Skin of body (tissue), 2 donors: ENCODE results near the gene AP2A1. TPM values are rescaled to one million over a fixed set of nuclear protein-coding genes. Genes with fewer than 3 reads are reported as not detected.
A peak's percentile ranks its signal among the peaks of the same experiment; 100 is the strongest.
"Not testable (repeated sequence)": the region's sequence is repeated elsewhere in the genome, so short reads cannot be mapped to it uniquely, and the experiment has no call there.

Source experiments
- DNase-seq: peaks from one replicate; lab custom pipeline; 2025; lab: John Stamatoyannopoulos, UW
- total RNA-seq: library from RNA; depleted of rRNA; stranded (reverse); fragments of >200 nt; gene quantifications from one replicate; pipeline ENCODE4 v1.2.3, GENCODE V29; 2014

Gene AP2A1
- total RNA-seq, 1 donor from 2014 or later: 31.4 TPM

DNA sequence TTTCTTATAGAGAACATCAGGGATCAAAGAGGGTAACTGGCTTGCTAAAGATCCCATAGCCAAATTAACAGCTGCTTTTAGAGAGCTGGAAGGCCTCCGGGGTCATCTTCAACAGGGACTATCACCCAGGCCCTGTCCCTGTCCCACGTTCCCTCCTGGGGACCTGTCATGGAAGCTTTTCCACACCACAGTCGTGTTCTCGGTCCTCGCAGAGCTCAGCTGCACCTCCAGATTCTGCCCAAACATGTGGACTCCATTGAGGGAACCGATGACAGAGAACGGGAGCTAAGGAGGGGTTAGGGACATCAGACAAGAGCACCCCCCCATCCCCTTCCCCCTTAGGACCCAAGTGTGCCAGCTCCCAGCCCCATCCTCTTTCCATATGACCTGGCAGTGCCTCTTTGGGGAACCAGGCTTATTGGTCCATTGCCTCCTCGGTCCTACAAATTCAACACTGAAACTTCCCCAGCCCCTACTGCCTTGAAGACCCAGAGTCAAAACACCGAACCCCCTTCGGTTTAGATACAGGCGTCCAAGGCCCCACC is 45.7 kb downstream of the AP2A1 start:
- DNase-seq: peak; percentile 70

DNA sequence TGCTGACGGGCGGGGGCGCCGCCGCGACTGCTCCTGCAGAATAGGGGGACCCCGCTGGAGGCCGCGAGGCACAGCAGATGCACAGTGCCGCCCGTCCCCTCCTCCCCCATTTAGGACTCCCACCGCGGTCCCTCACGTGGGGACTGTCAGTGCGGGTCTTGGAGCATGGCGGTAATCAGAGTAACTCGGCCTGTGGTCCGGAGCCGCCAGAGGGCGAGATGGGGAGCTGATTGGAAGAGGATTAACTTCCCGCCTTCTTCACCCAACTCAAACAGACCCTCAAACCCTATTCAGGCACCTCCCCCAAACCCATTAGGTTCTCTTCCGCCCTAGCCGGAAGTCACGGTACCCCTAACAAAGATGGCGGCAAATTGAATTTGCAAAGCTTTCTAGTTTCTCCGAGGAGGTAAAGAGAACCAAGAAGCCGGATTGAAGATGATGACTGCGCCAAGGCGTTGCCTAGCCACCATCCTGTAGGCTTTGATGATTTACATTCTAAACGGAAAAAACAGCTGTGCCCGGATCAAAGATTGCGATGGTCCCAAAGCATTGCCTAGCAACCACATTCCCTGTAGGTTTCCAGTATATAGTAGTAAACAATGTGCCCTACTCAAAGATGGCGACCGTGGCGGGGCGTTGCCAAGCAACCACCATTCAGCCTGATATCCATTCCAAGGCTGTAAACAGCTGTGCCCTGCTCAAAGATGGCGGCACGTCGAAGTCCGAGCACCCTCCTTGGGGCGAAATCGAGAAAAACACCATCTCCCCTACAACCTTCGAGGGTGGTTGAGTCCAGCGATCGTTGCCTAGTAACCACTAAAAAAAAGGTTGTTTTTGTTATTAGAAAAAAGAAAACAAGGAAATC is 46.4 kb downstream of the AP2A1 start, which contains the start of gene FUZ:
Gene FUZ (minus strand): TSS at position 296 of the 865 bp plus-strand sequence. CDS start 186 bp downstream, at position 110.
- peak; percentile 99 for DNase-seq

DNA sequence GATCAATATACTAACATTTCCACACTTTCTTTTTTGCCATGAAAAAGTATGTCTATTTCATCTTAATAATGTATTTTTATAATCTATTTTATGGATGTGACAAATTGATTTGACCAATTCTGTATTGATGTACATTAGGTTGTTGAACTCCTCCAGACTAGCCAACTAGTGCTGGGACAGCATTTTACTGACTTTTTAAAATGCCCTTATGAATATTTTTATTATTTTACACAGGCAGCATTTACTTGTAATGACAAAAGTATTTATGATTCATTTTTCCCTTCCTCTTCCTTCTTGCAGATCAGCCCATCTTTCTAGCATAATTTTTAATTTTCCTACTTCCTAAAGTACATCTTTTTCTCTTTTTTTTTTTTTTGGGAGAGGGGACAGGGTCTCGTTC is 47.2 kb downstream of the AP2A1 start:
- no peak for DNase-seq

DNA sequence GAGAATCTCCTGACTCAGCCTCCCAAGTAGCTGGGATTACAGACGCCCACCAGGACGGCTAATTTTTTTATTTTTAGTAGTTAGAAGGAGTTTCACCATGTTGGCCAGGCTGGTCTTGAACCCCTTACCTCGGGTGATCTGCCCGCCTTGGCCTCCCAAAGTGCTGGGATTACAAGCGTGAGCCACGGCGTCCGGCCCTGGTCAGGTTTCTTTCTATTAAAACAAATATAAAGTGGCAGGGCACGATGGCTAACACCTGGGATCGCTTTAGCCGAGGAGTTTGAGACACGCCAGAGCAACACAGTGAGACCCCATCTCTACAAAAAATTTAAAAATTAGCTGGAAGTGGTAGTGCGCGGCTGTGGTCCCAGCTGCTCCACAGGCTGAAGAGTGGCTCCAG is 49.8 kb downstream of the AP2A1 start:
- no peak for DNase-seq

DNA sequence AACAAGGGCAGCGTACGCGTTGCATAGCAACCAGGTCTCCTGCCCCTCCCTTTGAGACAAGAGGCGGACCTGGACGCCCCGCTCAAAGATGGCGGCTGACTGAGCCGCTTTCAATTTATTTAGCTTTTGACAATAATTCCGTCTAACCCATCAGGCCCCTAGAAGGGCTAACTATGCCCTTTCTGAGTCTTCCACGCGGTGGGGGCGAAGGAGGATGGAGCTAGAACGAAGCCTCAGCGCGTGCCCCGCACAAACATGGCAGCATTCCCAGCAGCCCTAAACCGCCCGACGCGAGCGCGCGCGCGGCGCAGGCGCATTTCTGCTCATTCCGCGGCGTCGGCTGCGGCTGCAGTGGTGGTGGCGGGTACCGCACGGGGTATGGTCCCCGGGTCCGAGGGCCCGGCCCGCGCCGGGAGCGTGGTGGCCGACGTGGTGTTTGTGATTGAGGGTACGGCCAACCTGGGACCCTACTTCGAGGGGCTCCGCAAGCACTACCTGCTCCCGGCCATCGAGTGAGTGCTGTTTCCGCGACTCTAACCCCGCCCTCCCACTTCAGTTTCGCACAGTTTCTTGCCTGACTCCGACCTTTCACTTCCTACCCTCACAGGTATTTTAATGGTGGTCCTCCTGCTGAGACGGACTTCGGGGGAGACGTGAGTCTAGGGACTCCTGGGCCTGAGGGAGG is 51.3 kb downstream of the AP2A1 start, which contains the start of gene MED25:
Gene MED25 (plus strand): TSS at position 326 of the 685 bp plus-strand sequence. CDS start 53 bp downstream, at position 379.
- DNase-seq: peak; percentile 85

DNA sequence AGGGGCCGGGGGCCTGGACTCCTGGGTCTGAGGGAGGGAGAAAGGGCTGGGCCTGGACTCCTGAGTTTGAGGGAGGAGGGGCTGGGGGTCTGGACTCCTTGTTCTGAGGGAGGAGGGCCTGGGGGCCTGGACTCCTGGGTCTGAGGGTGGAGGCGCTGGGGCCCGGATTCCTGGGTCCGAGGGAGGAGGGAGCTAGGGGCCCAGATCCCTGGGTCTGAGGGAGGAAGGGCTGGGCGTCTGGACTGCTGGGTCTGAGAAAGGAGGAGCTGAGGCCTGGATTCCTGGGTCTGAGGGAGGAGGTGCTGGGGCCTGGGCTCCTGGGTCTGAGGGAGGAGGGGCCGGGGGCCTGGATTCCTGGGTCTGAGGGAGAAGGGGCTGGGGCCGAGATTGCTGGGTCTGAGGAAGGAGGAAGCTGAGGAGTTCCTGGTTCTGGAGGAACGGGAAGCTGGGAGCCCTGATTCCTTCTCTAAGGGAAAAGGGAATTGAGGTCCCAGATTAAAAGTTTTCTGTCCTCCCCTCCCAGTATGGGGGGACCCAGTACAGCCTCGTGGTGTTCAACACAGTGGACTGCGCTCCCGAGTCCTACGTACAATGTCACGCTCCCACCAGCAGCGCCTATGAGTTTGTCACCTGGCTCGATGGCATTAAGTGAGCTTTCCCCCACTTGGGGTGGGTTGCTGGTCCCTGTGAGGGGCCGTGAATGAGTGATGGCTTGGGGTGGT is 52.0 kb downstream of the AP2A1 start:
- DNase-seq: no peak

DNA sequence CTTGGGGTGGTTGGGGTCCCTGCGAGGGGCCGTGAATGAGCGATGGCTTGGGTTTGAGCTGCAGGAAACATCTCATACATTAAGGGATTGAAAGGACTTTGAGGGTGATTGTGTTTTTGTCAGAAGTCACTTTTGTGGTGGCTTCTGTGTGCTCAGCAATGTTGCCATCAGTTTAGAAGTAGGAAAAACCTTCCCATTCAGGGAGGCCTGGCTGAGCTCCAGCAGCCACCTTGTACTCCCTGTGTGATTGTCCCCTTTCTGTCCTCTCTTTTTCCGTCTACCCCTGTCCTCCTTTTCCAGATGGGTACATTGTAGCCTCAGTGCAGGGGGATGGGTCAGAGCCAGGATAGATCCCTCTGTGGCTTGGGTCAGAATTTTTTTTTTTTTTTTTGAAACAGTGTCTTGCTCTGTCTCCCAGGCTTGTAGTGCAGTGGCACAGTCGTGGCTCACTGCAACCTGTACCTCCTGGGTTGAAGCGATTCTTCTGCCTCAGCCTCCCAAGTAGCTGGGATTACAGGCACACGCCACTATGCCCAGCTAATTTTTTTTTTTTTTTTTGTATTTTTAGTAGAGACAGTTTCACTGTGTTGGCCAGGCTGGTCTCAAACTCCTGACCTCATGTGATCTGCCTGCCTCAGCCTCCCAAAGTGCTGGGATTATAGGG is 52.8 kb downstream of the AP2A1 start:
- DNase-seq: not testable (repeated sequence)

DNA sequence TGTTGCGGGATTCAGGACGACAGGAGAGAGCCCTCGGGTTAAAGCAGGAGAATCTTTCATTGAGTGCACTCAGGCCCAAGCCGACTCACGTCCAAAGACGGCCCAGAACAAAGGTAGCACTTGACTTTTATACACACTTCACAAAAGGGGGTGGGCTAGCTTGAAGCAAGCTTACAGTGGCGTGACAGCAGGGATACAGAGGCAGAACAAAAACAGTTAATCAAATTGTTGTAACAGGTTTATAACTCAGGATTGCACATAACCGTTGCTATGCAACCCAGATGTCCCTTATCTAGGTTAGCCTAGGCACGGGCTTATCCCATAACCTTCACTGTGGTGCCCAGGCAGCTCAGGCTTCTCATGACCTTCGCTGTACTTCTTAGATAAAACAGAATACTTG is 53.3 kb downstream of the AP2A1 start:
- DNase-seq: no peak

DNA sequence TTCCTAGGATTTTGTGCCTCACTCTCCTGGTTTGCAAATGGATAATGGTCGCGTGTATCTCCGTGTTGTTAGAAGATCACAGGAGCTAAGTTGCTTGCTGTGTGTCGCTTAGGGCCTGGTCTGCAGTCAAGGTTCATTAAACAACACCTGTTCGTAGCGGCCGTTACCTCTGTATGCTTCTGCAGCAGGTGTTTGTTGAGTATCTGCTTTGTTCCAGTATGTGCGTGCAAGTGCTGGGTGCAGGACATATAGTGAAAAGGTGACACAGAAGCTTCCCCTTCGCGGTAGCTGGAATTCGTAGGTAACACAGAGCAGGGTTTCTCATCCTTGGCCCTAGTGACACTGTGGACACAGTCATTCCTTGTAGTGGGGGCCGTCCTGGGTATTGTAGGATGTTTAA is 56.7 kb downstream of the AP2A1 start:
- no peak for DNase-seq

DNA sequence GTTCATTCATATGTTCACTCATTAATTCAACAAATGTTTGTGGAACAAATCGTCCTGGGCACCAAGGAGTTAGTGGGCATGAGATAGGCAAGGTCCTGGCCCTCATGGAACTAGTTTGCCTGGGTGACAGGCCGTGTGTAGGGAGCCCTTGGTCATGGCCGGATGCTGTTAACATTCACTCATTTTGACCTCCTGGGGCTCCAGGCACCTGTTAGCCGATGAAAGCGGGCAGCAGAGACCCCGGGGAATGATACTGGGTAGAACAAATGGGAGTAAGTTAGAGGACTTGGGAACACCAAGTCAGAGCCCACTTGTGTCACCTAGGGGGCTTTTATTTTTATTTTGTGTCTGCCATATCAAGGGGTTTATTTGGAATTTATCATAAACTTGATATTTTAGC is 57.9 kb downstream of the AP2A1 start:
- no peak for DNase-seq

DNA sequence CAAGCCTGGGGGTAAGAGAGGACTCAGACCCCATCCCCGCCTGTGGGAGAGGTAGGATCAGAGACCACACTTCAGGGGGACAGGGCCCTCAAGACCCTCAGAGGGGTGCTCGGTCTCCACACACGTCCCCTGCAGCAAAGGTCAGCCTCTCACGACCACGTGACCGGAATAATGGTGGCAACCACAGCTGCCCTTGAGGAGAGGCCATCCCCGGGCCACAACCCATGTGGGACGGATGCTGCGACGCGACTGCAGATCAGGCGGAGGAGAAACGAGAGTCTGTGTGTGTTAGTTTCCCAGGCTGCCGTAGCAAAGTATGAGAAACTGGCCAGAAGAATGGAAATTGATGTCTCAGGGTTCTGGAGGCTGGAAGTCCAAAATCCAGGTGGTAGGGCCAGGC is 60.2 kb downstream of the AP2A1 start:
- DNase-seq: no peak

DNA sequence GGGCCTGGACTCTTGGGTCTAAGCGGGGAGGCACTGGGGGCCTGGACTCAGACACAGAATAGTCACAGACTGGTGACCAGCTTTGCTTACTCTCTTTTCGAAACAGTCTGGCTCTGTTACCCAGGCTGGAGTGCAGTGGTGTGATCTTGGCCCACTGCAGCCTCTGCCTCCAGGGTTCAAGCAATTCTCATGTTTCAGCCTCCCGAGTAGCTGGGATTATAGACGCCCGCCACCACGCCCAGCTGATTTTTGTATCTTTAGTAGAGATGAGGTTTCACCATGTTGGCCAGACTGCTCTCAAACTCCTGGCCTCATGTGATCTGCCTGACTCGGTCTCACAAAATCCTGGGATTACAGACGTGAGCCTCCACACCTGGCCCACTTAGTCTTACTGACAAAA is 62.4 kb downstream of the AP2A1 start:
- no peak for DNase-seq

DNA sequence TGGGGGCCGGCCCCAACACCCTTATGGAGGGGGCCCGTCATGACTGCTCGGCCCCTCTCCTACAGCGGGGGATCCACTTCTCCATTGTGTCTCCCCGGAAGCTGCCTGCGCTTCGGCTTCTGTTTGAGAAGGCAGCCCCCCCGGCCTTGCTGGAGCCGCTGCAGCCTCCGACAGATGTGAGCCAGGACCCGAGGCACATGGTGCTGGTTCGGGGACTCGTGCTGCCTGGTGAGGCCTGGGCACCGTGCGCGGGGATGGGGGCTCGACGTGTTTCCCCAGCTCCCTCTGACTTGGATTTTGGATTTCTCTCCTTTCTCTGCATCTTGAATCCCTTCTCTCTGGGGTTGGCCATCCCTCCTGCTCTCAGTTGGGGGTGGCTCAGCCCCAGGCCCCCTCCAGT is 62.9 kb downstream of the AP2A1 start:
- DNase-seq: no peak

DNA sequence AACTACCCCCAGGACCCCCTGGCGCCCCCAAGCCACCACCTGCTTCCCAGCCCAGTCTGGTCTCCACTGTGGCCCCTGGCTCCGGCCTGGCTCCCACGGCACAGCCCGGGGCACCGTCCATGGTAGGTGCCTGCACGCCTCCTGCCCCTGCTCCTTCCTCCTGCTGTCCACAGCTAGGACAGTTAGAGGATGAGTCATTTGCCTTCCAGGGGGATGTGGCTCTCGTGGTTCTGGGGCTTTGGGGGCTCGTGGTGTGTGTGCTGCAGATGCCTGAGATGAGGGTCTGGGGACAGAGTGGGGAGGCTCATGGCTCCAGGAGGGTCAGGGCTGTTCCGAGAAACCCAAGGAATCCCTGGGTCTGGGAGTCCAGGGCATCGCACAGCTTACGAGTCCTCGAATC is 64.0 kb downstream of the AP2A1 start:
- DNase-seq: no peak

DNA sequence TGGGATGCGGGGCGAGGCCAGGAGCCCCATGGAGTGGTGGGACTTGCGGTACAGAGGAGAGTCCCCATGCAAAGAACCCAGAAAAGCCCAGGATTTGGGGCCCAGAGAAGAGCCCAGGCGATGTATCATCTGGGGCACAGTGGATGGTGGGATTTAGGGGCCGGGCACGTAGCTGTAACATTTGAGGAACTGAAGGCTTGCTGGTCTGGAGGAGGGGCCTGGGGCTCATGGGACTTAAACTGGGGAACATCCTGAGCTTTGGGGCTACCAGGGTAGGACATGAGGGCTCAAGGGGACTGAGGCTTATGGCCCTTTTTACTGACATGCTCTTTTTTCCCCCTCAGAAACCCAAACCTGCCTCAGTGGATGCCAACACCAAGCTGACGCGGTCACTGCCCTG is 64.8 kb downstream of the AP2A1 start:
- DNase-seq: no peak

DNA sequence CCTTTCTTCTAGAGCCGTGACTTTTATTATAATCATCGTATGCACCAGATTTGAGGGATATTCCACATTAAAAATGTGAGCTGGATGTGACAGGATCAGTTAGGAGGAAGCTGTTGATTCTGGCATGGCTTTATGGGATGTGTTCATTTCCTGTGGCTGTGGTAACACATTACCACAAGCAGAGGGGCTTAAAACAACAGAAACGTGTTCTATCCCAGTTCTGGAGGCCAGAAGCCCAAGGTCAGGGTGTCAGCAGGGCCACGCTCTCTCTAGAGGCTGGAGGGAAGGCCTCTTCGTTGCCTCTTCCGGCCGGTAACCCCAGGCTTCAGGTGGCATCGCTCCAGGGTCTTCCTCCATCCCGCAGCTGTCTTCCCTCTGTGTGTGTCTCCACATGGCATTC is 65.8 kb downstream of the AP2A1 start:
- peak; percentile 15 for DNase-seq

DNA sequence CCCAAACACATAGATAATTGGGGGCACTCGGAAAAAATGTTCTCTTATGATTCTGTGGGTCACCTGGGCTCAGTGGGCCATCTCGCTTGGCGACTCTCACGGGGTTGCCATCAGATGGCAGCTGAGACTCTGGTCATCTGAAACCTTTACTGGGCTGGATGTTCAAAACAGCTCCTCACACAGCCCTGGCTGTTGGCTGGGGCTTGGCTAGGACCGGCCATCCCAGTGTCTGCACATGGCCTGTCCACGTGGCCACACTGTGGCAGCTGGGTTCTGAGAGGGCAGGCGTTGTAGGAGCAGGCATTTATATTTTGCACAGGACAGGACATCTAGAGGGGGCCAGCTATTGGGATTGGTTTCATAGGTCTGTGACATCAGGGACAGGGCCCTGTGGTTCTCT is 66.8 kb downstream of the AP2A1 start:
- DNase-seq: no peak

DNA sequence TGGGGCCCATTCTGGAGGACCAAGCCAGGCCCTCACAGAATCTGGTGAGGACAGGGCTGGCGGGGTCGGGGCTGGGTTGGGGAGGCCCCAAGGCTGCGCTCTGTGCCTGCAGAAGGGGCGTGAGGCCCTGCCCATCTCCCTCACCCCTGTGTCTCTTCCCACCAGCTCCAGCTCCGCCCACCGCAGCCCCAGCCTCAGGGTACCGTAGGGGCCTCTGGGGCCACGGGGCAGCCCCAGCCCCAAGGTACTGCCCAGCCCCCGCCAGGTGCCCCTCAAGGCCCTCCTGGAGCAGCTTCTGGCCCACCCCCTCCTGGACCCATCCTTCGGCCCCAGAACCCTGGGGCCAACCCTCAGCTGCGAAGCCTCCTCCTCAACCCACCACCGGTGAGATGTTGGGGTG is 68.8 kb downstream of the AP2A1 start:
- DNase-seq: no peak

DNA sequence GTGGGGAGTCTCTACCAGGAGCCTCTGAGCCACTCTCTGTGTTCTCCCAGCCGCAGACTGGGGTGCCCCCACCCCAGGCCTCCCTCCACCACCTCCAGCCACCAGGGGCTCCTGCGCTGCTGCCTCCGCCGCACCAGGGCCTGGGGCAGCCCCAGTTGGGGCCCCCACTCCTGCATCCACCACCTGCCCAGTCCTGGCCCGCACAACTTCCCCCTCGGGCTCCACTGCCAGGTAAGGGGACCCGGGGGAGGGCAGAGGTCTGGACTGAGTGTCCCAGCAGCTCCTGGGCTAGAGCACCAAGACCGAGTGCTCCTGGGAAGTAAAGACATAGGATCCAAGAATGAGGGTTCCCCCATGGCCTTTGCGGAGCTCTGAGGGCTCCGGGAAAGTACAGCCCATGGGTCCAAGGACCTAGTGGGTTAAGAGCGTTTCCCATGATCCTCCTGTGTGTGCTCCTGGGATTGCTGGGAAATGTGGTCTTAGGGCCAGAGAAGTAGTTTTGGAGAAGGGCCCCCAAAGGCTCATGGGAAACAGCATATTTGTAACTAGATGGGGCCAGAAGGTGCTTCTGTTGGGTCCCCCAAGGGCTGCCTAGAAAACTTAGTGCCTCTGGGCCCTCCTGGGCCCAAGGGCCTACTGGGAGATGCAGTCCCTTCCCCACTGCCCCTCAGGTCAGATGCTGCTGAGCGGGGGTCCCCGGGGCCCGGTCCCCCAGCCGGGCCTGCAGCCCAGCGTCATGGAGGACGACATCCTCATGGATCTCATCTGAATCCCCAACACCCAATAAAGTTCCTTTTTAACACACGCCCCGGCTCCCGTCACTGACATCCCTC is 69.6 kb downstream of the AP2A1 start:
- no peak for DNase-seq

DNA sequence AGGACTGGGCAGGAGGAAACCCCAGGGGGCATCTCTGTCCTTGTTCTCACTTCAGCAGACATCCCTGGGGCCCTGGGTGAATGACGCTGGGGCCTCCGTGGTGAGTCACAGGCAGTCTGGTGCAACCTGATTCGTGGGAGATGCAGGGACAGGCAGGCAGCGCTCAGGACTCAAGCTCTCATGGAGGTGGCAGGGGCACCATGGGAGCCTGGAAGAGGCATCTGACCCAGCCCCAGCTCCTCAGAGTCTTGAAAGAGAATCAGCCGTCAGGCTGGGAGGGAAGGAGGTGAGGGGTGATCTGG is 70.2 kb downstream of the AP2A1 start:
- no peak for DNase-seq
